ENCODE measurements around the gene MLEC. TPM values are rescaled to one million over a fixed set of nuclear protein-coding genes. Genes with fewer than 3 reads are reported as not detected.

Gene MLEC, protein sequence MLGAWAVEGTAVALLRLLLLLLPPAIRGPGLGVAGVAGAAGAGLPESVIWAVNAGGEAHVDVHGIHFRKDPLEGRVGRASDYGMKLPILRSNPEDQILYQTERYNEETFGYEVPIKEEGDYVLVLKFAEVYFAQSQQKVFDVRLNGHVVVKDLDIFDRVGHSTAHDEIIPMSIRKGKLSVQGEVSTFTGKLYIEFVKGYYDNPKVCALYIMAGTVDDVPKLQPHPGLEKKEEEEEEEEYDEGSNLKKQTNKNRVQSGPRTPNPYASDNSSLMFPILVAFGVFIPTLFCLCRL
- total RNA-seq (100 to 1,000 TPM; 178 to 180 TPM), polyA plus RNA-seq (ENCODE audit: insufficient read length in 6 of 6) (100 to 1,000 TPM; 168 to 209 (median 198) TPM)
- long read RNA-seq, donor 1, full-length matches to known transcripts: 92 of 153 reads
- long read RNA-seq, donor 1, partial matches to known transcripts: 61 of 153 reads
- long read RNA-seq, donor 1, other reads (novel, unspliced or antisense): 0 of 153 reads
- long read RNA-seq, donor 2, full-length matches to known transcripts: 66 of 100 reads
- long read RNA-seq, donor 2, partial matches to known transcripts: 34 of 100 reads
- long read RNA-seq, donor 2, other reads (novel, unspliced or antisense): 0 of 100 reads
- long read RNA-seq, donor 3, full-length matches to known transcripts: 42 of 80 reads
- long read RNA-seq, donor 3, partial matches to known transcripts: 38 of 80 reads
- long read RNA-seq, donor 3, other reads (novel, unspliced or antisense): 0 of 80 reads
- long read RNA-seq, donor 4, full-length matches to known transcripts: 51 of 56 reads
- long read RNA-seq, donor 4, partial matches to known transcripts: 2 of 56 reads
- long read RNA-seq, donor 4, other reads (novel, unspliced or antisense): 3 of 56 reads
- long read RNA-seq, donor 5, full-length matches to known transcripts: 55 of 92 reads
- long read RNA-seq, donor 5, partial matches to known transcripts: 37 of 92 reads
- long read RNA-seq, donor 5, other reads (novel, unspliced or antisense): 0 of 92 reads
- long read RNA-seq, donor 6, full-length matches to known transcripts: 25 of 56 reads
- long read RNA-seq, donor 6, partial matches to known transcripts: 31 of 56 reads
- long read RNA-seq, donor 6, other reads (novel, unspliced or antisense): 0 of 56 reads
- long read RNA-seq, donor 7, full-length matches to known transcripts: 29 of 37 reads
- long read RNA-seq, donor 7, partial matches to known transcripts: 8 of 37 reads
- long read RNA-seq, donor 7, other reads (novel, unspliced or antisense): 0 of 37 reads
- long read RNA-seq, donor 8, full-length matches to known transcripts: 89 of 106 reads
- long read RNA-seq, donor 8, partial matches to known transcripts: 17 of 106 reads
- long read RNA-seq, donor 8, other reads (novel, unspliced or antisense): 0 of 106 reads
- long read RNA-seq, donor 9, full-length matches to known transcripts: 1 of 1 reads
- long read RNA-seq, donor 9, partial matches to known transcripts: 0 of 1 reads
- long read RNA-seq, donor 9, other reads (novel, unspliced or antisense): 0 of 1 reads
- long read RNA-seq, donor 10, full-length matches to known transcripts: 99 of 106 reads
- long read RNA-seq, donor 10, partial matches to known transcripts: 1 of 106 reads
- long read RNA-seq, donor 10, other reads (novel, unspliced or antisense): 6 of 106 reads
- long read RNA-seq, donor 11, full-length matches to known transcripts: 40 of 65 reads
- long read RNA-seq, donor 11, partial matches to known transcripts: 25 of 65 reads
- long read RNA-seq, donor 11, other reads (novel, unspliced or antisense): 0 of 65 reads
- long read RNA-seq, donor 12, full-length matches to known transcripts: 52 of 97 reads
- long read RNA-seq, donor 12, partial matches to known transcripts: 45 of 97 reads
- long read RNA-seq, donor 12, other reads (novel, unspliced or antisense): 0 of 97 reads

DNA sequence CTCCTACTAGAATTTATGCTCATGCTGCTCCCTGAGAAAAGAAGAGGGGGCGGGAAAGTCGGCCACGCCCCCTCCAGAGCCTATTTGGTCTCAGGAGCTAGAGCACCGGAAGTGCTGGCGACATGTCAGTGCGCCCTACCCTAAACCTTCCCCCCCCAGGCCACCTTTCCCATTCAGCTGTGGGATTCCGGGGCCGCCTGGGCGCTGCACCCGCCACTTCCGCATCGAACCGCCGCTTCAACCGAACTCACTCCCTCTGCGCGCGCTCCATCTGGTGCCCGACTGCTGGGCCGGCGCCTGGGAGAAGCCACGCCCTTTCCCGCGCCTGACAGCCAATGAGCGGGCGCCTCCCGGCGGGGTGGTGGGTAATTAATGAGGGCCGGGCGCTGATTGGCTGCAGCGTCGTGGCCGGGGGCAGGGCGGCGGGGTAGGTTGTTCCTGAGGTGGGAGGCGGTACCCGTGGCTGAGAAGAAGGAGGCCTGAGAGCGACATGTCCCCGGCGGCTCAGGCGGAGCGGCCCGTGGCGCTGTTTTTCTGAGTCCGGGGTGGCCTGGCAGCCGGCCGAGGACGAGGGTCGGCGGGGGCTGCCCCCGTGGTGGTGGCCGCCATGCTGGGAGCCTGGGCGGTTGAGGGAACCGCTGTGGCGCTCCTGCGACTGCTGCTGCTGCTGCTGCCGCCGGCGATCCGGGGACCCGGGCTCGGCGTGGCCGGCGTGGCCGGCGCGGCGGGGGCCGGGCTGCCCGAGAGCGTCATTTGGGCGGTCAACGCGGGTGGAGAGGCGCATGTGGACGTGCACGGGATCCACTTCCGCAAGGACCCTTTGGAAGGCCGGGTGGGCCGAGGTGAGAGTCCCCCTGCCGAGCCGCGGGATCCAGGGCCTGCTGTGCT, at the start of gene MLEC:
TSS of gene MLEC (plus strand) at position 460 of the 888 bp plus-strand sequence. CDS start at position 608, 148 bp downstream.
- H3K36me3 ChIP-seq: no peaks in the 10 kb centered on the region
- H3K27ac ChIP-seq: peak within 1 kb of the TSS; percentile 87 to 96
- TF ChIP-seq, protein P1, sequence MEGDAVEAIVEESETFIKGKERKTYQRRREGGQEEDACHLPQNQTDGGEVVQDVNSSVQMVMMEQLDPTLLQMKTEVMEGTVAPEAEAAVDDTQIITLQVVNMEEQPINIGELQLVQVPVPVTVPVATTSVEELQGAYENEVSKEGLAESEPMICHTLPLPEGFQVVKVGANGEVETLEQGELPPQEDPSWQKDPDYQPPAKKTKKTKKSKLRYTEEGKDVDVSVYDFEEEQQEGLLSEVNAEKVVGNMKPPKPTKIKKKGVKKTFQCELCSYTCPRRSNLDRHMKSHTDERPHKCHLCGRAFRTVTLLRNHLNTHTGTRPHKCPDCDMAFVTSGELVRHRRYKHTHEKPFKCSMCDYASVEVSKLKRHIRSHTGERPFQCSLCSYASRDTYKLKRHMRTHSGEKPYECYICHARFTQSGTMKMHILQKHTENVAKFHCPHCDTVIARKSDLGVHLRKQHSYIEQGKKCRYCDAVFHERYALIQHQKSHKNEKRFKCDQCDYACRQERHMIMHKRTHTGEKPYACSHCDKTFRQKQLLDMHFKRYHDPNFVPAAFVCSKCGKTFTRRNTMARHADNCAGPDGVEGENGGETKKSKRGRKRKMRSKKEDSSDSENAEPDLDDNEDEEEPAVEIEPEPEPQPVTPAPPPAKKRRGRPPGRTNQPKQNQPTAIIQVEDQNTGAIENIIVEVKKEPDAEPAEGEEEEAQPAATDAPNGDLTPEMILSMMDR (IDR thresholded peaks at IDR 0.05): no peak
- H3K4me3 ChIP-seq: peak within 1 kb of the TSS; percentile 71 to 95
- ATAC-seq (peak; percentile 94), DNase-seq (peak; percentile 97 to 98 (median 98))
- H3K9me3 ChIP-seq: no peaks in the 10 kb centered on the region
- intact Hi-C loops (cut with DNase I): no loop called here
- H3K27me3 ChIP-seq: no peaks in the 10 kb centered on the region
- peaks cover 15 to 65% of the 10 kb centered on the region in 2 donors for H3K4me1 ChIP-seq

DNA sequence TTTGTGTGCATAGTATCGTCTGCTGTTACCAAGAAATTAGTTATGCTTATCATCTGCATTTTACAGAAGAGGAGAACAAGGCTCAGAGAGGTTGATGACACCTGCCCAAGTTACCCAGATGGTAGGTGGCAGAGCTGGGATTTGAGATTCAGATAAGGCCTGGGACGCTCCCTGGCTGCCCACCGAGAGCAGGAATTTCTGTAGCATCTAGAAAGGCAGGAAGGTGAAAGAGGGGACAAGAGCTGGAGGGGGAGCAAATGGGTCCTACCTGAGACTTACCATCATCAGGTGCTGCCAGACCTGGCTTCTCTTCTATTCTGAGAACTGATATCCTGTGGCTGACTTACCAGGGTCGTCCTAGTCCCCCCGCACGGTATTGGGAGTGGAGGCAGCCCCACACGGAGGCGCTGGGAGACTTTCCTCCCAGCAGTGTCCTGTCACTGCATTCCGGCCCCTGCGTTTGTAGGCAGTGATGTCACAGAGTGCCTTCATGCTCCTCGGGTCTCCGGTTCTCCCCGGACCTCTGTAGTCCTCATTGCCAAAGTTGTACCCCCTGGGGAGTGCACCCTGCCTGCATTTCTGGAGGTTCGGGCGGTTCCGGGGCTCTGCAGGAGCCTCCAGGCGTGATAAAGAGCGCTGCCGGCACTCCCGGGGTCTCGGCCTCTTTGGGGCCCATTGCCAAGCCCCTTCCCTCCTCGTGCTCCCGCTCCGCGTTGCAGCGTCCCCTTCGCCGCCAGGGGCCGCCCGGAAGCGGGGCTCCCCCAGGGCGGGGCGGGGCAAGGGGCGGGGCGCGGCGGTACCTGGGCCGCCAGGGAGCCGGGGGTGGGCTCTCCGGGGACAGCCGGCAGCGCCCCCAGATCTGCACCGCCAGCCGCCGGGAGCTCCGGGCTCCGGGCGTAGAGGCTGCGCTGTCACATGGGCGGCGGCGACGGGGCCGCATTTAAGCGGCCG, 46.9 kb upstream of the MLEC start, which contains the start of gene CABP1:
TSS of gene CABP1 (plus strand) at position 856 of the 951 bp plus-strand sequence. CDS start at position 916, 60 bp downstream.
- H3K27me3 ChIP-seq: peaks cover 21 to 68% of the 10 kb centered on the region in 2 donors
- no peaks in the 10 kb centered on the region for H3K36me3 ChIP-seq
- H3K9me3 ChIP-seq: no peaks in the 10 kb centered on the region
- intact Hi-C loops (cut with DNase I): loop anchor here in 1 of 2 donors (10.0 kb wide), 2 partner anchors 55 to 335 kb away; partner anchors contain the start of genes HNF1A and POP5
- H3K4me1 ChIP-seq: peaks cover 6 to 15% of the 10 kb centered on the region in 2 donors
- TF ChIP-seq, protein P1 (IDR thresholded peaks at IDR 0.05): no peak
- H3K27ac ChIP-seq: no peak within 1 kb of the TSS
- ATAC-seq: peak; percentile 60
- H3K4me3 ChIP-seq: peak within 1 kb of the TSS; percentile 21 to 40
- DNase-seq: peak in 3 of 4 donors; percentile 12 to 80 (median 41)
